Activated T-cell treated with anti-CD3 and anti-CD28 coated beads, Interleukin-2, amount 50 U/mL, for 24 hours (primary cell): ENCODE measurements around the gene MEFV.

Experiments used
- DNase-seq: peaks from one replicate; pipeline ENCODE4 v3.0.0-alpha.2; 2020
- H3K27ac Mint-ChIP-seq: 2 replicates; pipeline ENCODE4 v1.8.0; 2020; ENCODE audit warnings: mild to moderate bottlenecking, mixed read lengths
- H3K27me3 Mint-ChIP-seq: 2 replicates; pipeline ENCODE4 v1.8.0; 2020; ENCODE audit warnings: mixed read lengths
- H3K36me3 Mint-ChIP-seq: 2 replicates; pipeline ENCODE4 v1.8.0; 2020; ENCODE audit warnings: low read depth, mixed read lengths
- H3K4me1 Mint-ChIP-seq: 2 replicates; pipeline ENCODE4 v1.8.0; 2020; ENCODE audit warnings: low read depth, mixed read lengths
- H3K4me3 Mint-ChIP-seq: 2 replicates; pipeline ENCODE4 v1.8.0; 2020; ENCODE audit warnings: mild to moderate bottlenecking, moderate library complexity, mixed read lengths
- H3K9me3 Mint-ChIP-seq: 2 replicates; pipeline ENCODE4 v1.8.0; 2020; ENCODE audit warnings: mixed read lengths

The MEFV gene

GRCh38 chr16:3192476-3193019 is 63.9 kb downstream of the MEFV start:
- peaks cover 86% of the 10 kb centered on the region for H3K27me3 Mint-ChIP-seq
- H3K27ac Mint-ChIP-seq = no peak overlapping the region
- H3K4me1 Mint-ChIP-seq = peaks cover 39% of the 10 kb centered on the region

More at GRCh38 chr16:3192476-3193019, 63.9 kb downstream of the MEFV start:
- Mint-ChIP-seq H3K36me3 (peaks cover 3% of the 10 kb centered on the region), H3K9me3 (no peaks in the 10 kb centered on the region), H3K4me3 (peak overlapping the region; percentile 77)
- DNase-seq = no peak
